Measurements from ENCODE around the gene SIM2. TPM values are rescaled to one million over a fixed set of nuclear protein-coding genes. Genes with fewer than 3 reads are reported as not detected.
"Not testable (repeated sequence)": the region's sequence is repeated elsewhere in the genome, so short reads cannot be mapped to it uniquely, and the experiment has no call there.

SIM2 gene
- polyA plus RNA-seq, 1 experiment, result not detected

GRCh38 chr21:36665806-36666205, 33.1 kb upstream of the SIM2 start:
- H3K27me3 ChIP-seq (ENCODE audit: control insufficient read depth, insufficient read depth, low read length), result peaks cover 29% of the 10 kb centered on the region
- no peak for DNase-seq (ENCODE audit: low read depth)
- no peak for TF ChIP-seq CTCF (IDR thresholded peaks at IDR 0.05; ENCODE audit: insufficient read depth, low read depth, low read length)
- POLR2A ChIA-PET, result no interaction called here
- no peak overlapping the region for H3K4me3 ChIP-seq (ENCODE audit: low read depth, low read length)
- no peaks in the 10 kb centered on the region for H3K36me3 ChIP-seq (ENCODE audit: control insufficient read depth, insufficient read depth, low read length)
- CTCF ChIA-PET, result no interaction called here

- ChIA-PET CTCF (no interaction called here), POLR2A (no interaction called here)
- Histone ChIP-seq H3K36me3 (ENCODE audit: control insufficient read depth, insufficient read depth, low read length) (no peaks in the 10 kb centered on the region), H3K27me3 (ENCODE audit: control insufficient read depth, insufficient read depth, low read length) (peaks cover 31% of the 10 kb centered on the region), H3K4me3 (ENCODE audit: low read depth, low read length) (no peak overlapping the region)
- DNase-seq (ENCODE audit: low read depth), result no peak
- no peak for TF ChIP-seq CTCF (IDR thresholded peaks at IDR 0.05; ENCODE audit: insufficient read depth, low read depth, low read length)
Measured at GRCh38 chr21:36668713-36669112, 30.2 kb upstream of the SIM2 start.

GRCh38 chr21:36671836-36672235, 27.1 kb upstream of the SIM2 start:
- DNase-seq (ENCODE audit: low read depth), result no peak
- CTCF ChIA-PET, result interaction anchor here (0.9 kb wide), 1 partner anchor 256 kb away, joined by 3 read pairs; no protein-coding TSS in a partner anchor
- POLR2A ChIA-PET, result no interaction called here
- TF ChIP-seq CTCF (IDR thresholded peaks at IDR 0.05; ENCODE audit: insufficient read depth, low read depth, low read length), result no peak
- Histone ChIP-seq H3K36me3 (ENCODE audit: control insufficient read depth, insufficient read depth, low read length) (no peaks in the 10 kb centered on the region), H3K27me3 (ENCODE audit: control insufficient read depth, insufficient read depth, low read length) (peaks cover 25% of the 10 kb centered on the region), H3K4me3 (ENCODE audit: low read depth, low read length) (no peak overlapping the region)

- H3K36me3 ChIP-seq (ENCODE audit: control insufficient read depth, insufficient read depth, low read length); POLR2A ChIA-PET; DNase-seq (ENCODE audit: low read depth); H3K4me3 ChIP-seq (ENCODE audit: low read depth, low read length): not testable (repeated sequence)
- peaks cover 25% of the 10 kb centered on the region for H3K27me3 ChIP-seq (ENCODE audit: control insufficient read depth, insufficient read depth, low read length)
- CTCF ChIA-PET, result interaction anchor here (0.9 kb wide), 1 partner anchor 255 kb away, joined by 3 read pairs; no protein-coding TSS in a partner anchor
Measured at GRCh38 chr21:36672296-36672695, 26.6 kb upstream of the SIM2 start.

GRCh38 chr21:36672737-36673136, 26.2 kb upstream of the SIM2 start:
- Histone ChIP-seq H3K27me3 (ENCODE audit: control insufficient read depth, insufficient read depth, low read length) (peaks cover 23% of the 10 kb centered on the region), H3K4me3 (ENCODE audit: low read depth, low read length) (no peak overlapping the region), H3K36me3 (ENCODE audit: control insufficient read depth, insufficient read depth, low read length) (no peaks in the 10 kb centered on the region)
- POLR2A ChIA-PET, result no interaction called here
- no peak for TF ChIP-seq CTCF (IDR thresholded peaks at IDR 0.05; ENCODE audit: insufficient read depth, low read depth, low read length)
- no peak for DNase-seq (ENCODE audit: low read depth)
- CTCF ChIA-PET, result no interaction called here
